WTC11 (cell line): ENCODE data around the gene ENO1.
"Not testable (repeated sequence)": the region's sequence is repeated elsewhere in the genome, so short reads cannot be mapped to it uniquely, and the experiment has no call there.

Experiments used
- ATF3 ChIP-seq: sonication (generic); formaldehyde crosslinking; conservative IDR thresholded peaks from 2 replicates; pipeline ENCODE4 v1.8.1; 2022; ENCODE audit warnings: mild to moderate bottlenecking, missing genetic modification reagents
- CTCF ChIP-seq: fragments of 200-600 bp; IDR thresholded peaks from 2 replicates; pipeline ENCODE4 v1.8.0; 2022; ENCODE audit warnings: antibody characterized with exemption
- E2F1 ChIP-seq: sonication (generic); formaldehyde crosslinking; IDR thresholded peaks from 2 replicates; pipeline ENCODE4 v1.8.0; 2022; ENCODE audit warnings: mild to moderate bottlenecking, missing genetic modification reagents
- E2F4 ChIP-seq: sonication (generic); formaldehyde crosslinking; IDR thresholded peaks from 2 replicates; pipeline ENCODE4 v1.8.1; 2022; ENCODE audit warnings: low read depth, mild to moderate bottlenecking, moderate library complexity, missing genetic modification reagents, borderline replicate concordance
- ELF4 ChIP-seq: sonication (generic); formaldehyde crosslinking; IDR thresholded peaks from 2 replicates; pipeline ENCODE4 v1.8.1; 2022; ENCODE audit warnings: low read depth, mild to moderate bottlenecking, moderate library complexity, missing genetic modification reagents
- FOXK1 ChIP-seq: sonication (generic); formaldehyde crosslinking; IDR thresholded peaks from 2 replicates; pipeline ENCODE4 v1.8.0; 2022; ENCODE audit warnings: mild to moderate bottlenecking, moderate library complexity, missing genetic modification reagents
- HMGXB4 ChIP-seq: sonication (generic); formaldehyde crosslinking; IDR thresholded peaks from 2 replicates; pipeline ENCODE4 v1.8.1; 2023; ENCODE audit warnings: mild to moderate bottlenecking, moderate library complexity, missing genetic modification reagents
- IRF1 ChIP-seq: sonication (generic); formaldehyde crosslinking; IDR thresholded peaks from 2 replicates; pipeline ENCODE4 v1.8.0; 2023; ENCODE audit warnings: missing genetic modification reagents
- NFYB ChIP-seq: sonication (generic); formaldehyde crosslinking; conservative IDR thresholded peaks from 2 replicates; pipeline ENCODE4 v1.8.0; 2022; ENCODE audit warnings: low read depth, missing genetic modification reagents
- NR2C2 ChIP-seq: sonication (generic); formaldehyde crosslinking; IDR thresholded peaks from 2 replicates; pipeline ENCODE4 v1.8.0; 2022; ENCODE audit warnings: mild to moderate bottlenecking, missing genetic modification reagents
- SP1 ChIP-seq: sonication (generic); formaldehyde crosslinking; conservative IDR thresholded peaks from 2 replicates; pipeline ENCODE4 v1.8.1; 2022; ENCODE audit warnings: missing genetic modification reagents
- ZNF219 ChIP-seq: sonication (generic); formaldehyde crosslinking; IDR thresholded peaks from 2 replicates; pipeline ENCODE4 v1.8.0; 2023; ENCODE audit warnings: missing genetic modification reagents, mild to moderate bottlenecking, borderline replicate concordance

- TF ChIP-seq E2F4 (CRISPR knock-in tag); FOXK1 (CRISPR knock-in tag); CTCF; IRF1 (CRISPR knock-in tag); HMGXB4; ELF4 (CRISPR knock-in tag); E2F1 (CRISPR knock-in tag); NFYB (CRISPR knock-in tag); SP1 (CRISPR knock-in tag); ATF3 (CRISPR knock-in tag); ZNF219 (CRISPR knock-in tag); NR2C2 (CRISPR knock-in tag): not testable (repeated sequence)
Measured at GRCh38 chr1:8897505-8897904, 19.0 kb upstream of the ENO1 start.
